Epithelial cell of esophagus (primary cell): ENCODE results near the gene KLKB1.

Experiments
- DNase-seq: peaks from one replicate; pipeline ENCODE4 v3.0.0; 2010; ENCODE audit warnings: low read depth
- H3K4me3 ChIP-seq: 2 replicates; pipeline ENCODE4 v1.5.1; 2011; ENCODE audit warnings: mild to moderate bottlenecking, low read length, control low read depth
- CTCF ChIP-seq: IDR thresholded peaks from 2 replicates; pipeline ENCODE4 v1.5.1; 2011; ENCODE audit warnings: low read depth, mild to moderate bottlenecking, low read length, control low read depth, inconsistent platforms; ENCODE audit not compliant: insufficient read depth; ENCODE audit errors: missing control alignments

KLKB1 gene

GRCh38 chr4:186227221-186227620, at the start of gene KLKB1:
Gene KLKB1, plus strand, starts transcription at chr4:186227507. Its CDS starts 689 bp downstream, at chr4:186228196.
- no peak within 1 kb of the TSS for H3K4me3 ChIP-seq
- DNase-seq = no peak
- no peak for TF ChIP-seq CTCF

GRCh38 chr4:186188107-186188506, 39.2 kb upstream of the KLKB1 start:
- no peak overlapping the region for H3K4me3 ChIP-seq
- no peak for TF ChIP-seq CTCF
- DNase-seq = no peak

- no peak overlapping the region for H3K4me3 ChIP-seq
Measured at GRCh38 chr4:186189656-186190055, 37.7 kb upstream of the KLKB1 start.

GRCh38 chr4:186190581-186191199, 36.6 kb upstream of the KLKB1 start:
- peak overlapping the region; percentile 57 for H3K4me3 ChIP-seq
- no peak for TF ChIP-seq CTCF
- DNase-seq = peak; percentile 15

More at GRCh38 chr4:186189656-186190055, 37.7 kb upstream of the KLKB1 start:
- DNase-seq = no peak
- TF ChIP-seq CTCF = no peak

GRCh38 chr4:186191200-186192065, 35.9 kb upstream of the KLKB1 start, which contains the start of gene CYP4V2:
Gene CYP4V2, plus strand, starts transcription at chr4:186191567. Its CDS starts 257 bp downstream, at chr4:186191824.
- peak within 1 kb of the TSS; percentile 57 for H3K4me3 ChIP-seq
- TF ChIP-seq CTCF = no peak
- peak; percentile 76 for DNase-seq

GRCh38 chr4:186192066-186192612, 35.2 kb upstream of the KLKB1 start:
- no peak for TF ChIP-seq CTCF
- DNase-seq = peak; percentile 30
- peak overlapping the region; percentile 57 for H3K4me3 ChIP-seq
